ENCODE measurements around the gene MLPH. TPM values are rescaled to one million over a fixed set of nuclear protein-coding genes. Genes with fewer than 3 reads are reported as not detected.

The MLPH gene
- total RNA-seq, 4 donors from 2014 or later, result 1.8 to 13.8 (median 10.8) TPM

- H3K27ac ChIP-seq, result no peak overlapping the region
- WGBS, 2 donors (ENCODE audit: low coverage in 1 of 2), result no CpG with 5 or more reads among the region's 14 CpGs
- H3K9me3 ChIP-seq, result no peaks in the 10 kb centered on the region
- H3K4me3 ChIP-seq, result no peak overlapping the region
- no peaks in the 10 kb centered on the region for H3K36me3 ChIP-seq
- no peak for TF ChIP-seq CTCF (IDR thresholded peaks at IDR 0.05)
- no peak for TF ChIP-seq POLR2A (IDR thresholded peaks at IDR 0.05)
- no peak for TF ChIP-seq POLR2AphosphoS5 (IDR thresholded peaks at IDR 0.05)
- TF ChIP-seq EP300 (IDR thresholded peaks at IDR 0.05), result no peak
- H3K4me1 ChIP-seq, result peaks cover 0 to 13% (median 5%) of the 10 kb centered on the region in 3 donors
- ATAC-seq, result no peak
- peaks cover 20% of the 10 kb centered on the region for H3K27me3 ChIP-seq
Measured at GRCh38 chr2:237563816-237564215, 76.8 kb downstream of the MLPH start.

GRCh38 chr2:237564526-237565131, 77.6 kb downstream of the MLPH start:
- no peak for ATAC-seq
- no peak for TF ChIP-seq POLR2AphosphoS5 (IDR thresholded peaks at IDR 0.05)
- WGBS, 2 donors (ENCODE audit: low coverage in 1 of 2), result 68% methylated on average over 4 of the region's 14 CpGs; no CpG with 5 or more reads in 1 of the 2 donors

GRCh38 chr2:237565974-237566373, 78.9 kb downstream of the MLPH start:
- 55 to 80% methylated on average over 1 of the region's 1 CpG for WGBS, 2 donors (ENCODE audit: low coverage in 1 of 2)
- Histone ChIP-seq H3K36me3 (no peaks in the 10 kb centered on the region), H3K9me3 (no peaks in the 10 kb centered on the region), H3K27me3 (peaks cover 20% of the 10 kb centered on the region), H3K4me3 (no peak overlapping the region), H3K4me1 (no peaks in the 10 kb centered on the region), H3K27ac (no peak overlapping the region)
- TF ChIP-seq EP300 (IDR thresholded peaks at IDR 0.05) (no peak), POLR2AphosphoS5 (IDR thresholded peaks at IDR 0.05) (no peak), CTCF (IDR thresholded peaks at IDR 0.05) (no peak), POLR2A (IDR thresholded peaks at IDR 0.05) (no peak)
- ATAC-seq, result no peak

More at GRCh38 chr2:237564526-237565131, 77.6 kb downstream of the MLPH start:
- no peak overlapping the region for H3K27ac ChIP-seq
- no peaks in the 10 kb centered on the region for H3K36me3 ChIP-seq
- peaks cover 0 to 5% (median 0%) of the 10 kb centered on the region in 3 donors for H3K4me1 ChIP-seq
- peaks cover 20% of the 10 kb centered on the region for H3K27me3 ChIP-seq
- H3K9me3 ChIP-seq, result no peaks in the 10 kb centered on the region
- H3K4me3 ChIP-seq, result no peak overlapping the region

DNA sequence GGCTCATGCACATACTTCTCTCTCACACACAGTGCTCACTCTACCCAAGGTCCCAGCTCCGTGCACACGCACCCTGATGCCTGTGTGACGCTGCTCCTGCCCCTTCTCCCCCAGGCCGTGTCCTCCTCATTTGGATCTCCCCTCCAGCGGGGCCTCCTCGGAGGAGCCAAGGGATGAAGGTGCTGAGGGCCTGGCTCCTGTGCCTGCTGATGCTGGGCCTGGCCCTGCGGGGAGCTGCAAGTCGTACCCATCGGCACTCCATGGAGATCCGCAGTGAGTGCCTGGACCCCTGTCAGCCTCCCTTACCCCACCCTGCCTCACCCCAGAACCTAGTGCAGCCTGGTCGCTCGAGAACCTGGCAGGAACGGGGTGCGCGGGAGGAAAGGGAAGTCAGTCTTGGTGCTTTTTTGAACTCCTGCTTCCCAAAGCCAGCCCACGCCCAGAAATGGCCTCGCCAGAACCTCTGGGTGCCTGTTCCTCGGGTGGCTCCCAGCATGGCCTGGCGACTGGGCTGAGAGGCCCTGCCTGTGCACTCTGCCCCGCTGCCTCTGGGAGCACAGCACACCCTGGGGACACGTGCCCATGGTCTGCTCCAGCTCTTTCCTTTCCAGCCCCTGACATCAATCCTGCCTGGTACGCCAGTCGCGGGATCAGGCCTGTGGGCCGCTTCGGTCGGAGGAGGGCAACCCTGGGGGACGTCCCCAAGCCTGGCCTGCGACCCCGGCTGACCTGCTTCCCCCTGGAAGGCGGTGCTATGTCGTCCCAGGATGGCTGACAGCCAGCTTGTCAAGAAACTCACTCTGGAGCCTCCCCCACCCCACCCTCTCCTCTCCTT, 79.6 kb downstream of the MLPH start, which contains the start of gene PRLH:
PRLH (plus strand) TSS at position 174 of the 835 bp plus-strand sequence; CDS start at position 174, 0 bp downstream.
- no peak within 1 kb of the TSS for H3K4me3 ChIP-seq
- no peaks in the 10 kb centered on the region for H3K9me3 ChIP-seq
- 71 to 85% methylated on average over 7 to 9 of the region's 32 CpGs for WGBS, 2 donors (ENCODE audit: low coverage in 1 of 2)
- ATAC-seq, result no peak
- peaks cover 20% of the 10 kb centered on the region for H3K27me3 ChIP-seq
- no peaks in the 10 kb centered on the region for H3K36me3 ChIP-seq
- peaks cover 0 to 2% (median 0%) of the 10 kb centered on the region in 3 donors for H3K4me1 ChIP-seq
- H3K27ac ChIP-seq, result no peak within 1 kb of the TSS
- no peak for TF ChIP-seq EP300 (IDR thresholded peaks at IDR 0.05)

GRCh38 chr2:237567276-237568029, 80.4 kb downstream of the MLPH start:
- ATAC-seq, result no peak
- 95 to 100% methylated on average over 2 to 11 of the region's 16 CpGs for WGBS, 2 donors (ENCODE audit: low coverage in 1 of 2)
- H3K36me3 ChIP-seq, result no peaks in the 10 kb centered on the region
- H3K4me3 ChIP-seq, result no peak overlapping the region
- peaks cover 0 to 11% (median 7%) of the 10 kb centered on the region in 3 donors for H3K4me1 ChIP-seq
- no peaks in the 10 kb centered on the region for H3K9me3 ChIP-seq
- peaks cover 20% of the 10 kb centered on the region for H3K27me3 ChIP-seq
- no peak for TF ChIP-seq POLR2A (IDR thresholded peaks at IDR 0.05)
- TF ChIP-seq POLR2AphosphoS5 (IDR thresholded peaks at IDR 0.05), result no peak
- no peak for TF ChIP-seq EP300 (IDR thresholded peaks at IDR 0.05)
- TF ChIP-seq CTCF (IDR thresholded peaks at IDR 0.05), result no peak
- H3K27ac ChIP-seq, result no peak overlapping the region
